ENCODE data around the gene ATE1.

The ATE1 gene

DNA sequence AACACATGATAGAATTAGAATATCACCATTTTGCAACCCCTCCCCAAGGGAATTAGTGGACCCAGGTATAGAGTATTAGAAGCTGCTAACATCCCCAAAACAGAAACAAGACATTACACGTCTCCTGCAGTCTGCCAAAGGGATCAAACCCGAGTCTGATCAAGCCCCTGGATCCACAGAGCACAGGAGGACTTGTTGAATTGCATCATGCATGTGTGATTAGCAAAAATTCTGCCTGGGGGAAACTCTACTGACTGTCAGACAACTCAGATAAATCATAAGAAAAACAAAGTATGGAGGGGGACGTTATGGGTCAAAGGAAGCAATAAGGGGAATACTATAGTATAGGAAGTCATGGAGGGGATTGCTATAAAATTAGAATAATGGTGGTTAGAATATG is 212.8 kb downstream of the ATE1 start:
- no peak for DNase-seq (ENCODE audit: low read depth)
- H3K4me3 ChIP-seq (ENCODE audit: control insufficient read depth, low read depth, low read length), result no peak overlapping the region
- TF ChIP-seq CTCF (IDR thresholded peaks at IDR 0.05; ENCODE audit: control insufficient read depth, insufficient read depth, low read depth, low read length, missing control alignments), result no peak

DNA sequence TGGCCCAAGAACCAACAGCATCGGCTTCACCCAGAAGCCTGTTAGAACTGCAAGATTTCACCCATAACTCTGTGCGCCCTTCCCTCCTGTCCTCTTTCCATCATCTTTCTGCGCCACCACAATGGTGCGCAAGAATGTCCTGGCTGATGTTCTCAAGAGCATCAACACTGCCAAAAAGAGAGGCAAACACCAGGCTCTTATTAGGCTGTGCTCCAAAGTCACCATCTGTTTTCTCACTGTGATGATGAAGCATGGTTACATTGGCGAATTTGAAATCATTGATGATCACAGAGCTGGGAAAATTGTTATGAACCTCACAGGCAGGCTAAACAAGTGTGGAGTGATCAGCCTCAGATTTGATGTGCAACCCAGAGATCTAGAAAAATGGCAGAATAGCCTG is 214.3 kb downstream of the ATE1 start:
- H3K4me3 ChIP-seq (ENCODE audit: control insufficient read depth, low read depth, low read length), result no peak overlapping the region
- TF ChIP-seq CTCF (IDR thresholded peaks at IDR 0.05; ENCODE audit: control insufficient read depth, insufficient read depth, low read depth, low read length, missing control alignments), result no peak
- DNase-seq (ENCODE audit: low read depth), result no peak

DNA sequence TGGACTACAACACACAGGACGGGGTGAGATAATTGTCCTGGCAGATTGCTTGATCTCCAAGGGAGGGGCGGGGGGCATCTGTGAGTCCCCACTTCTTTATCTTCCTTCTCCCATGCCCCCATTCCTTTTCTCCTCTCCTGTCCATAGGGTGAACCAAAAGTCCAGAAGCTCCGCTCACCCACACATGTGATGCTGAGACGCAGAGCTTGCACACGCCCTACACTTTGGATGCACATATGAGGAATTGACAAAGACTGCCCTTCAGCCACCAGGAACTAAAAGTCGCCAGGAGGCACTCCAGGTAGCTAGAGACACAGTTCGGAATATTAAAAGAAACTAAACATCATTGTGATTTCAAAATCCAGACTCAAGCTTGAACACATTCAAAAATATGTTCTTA is 216.9 kb downstream of the ATE1 start:
- no peak overlapping the region for H3K4me3 ChIP-seq (ENCODE audit: control insufficient read depth, low read depth, low read length)
- TF ChIP-seq CTCF (IDR thresholded peaks at IDR 0.05; ENCODE audit: control insufficient read depth, insufficient read depth, low read depth, low read length, missing control alignments), result no peak
- no peak for DNase-seq (ENCODE audit: low read depth)

- no peak overlapping the region for H3K4me3 ChIP-seq (ENCODE audit: control insufficient read depth, low read depth, low read length)
- no peak for DNase-seq (ENCODE audit: low read depth)
- TF ChIP-seq CTCF (IDR thresholded peaks at IDR 0.05; ENCODE audit: control insufficient read depth, insufficient read depth, low read depth, low read length, missing control alignments), result no peak
Observed at GRCh38 chr10:121710207-121710606, 217.6 kb downstream of the ATE1 start.

DNA sequence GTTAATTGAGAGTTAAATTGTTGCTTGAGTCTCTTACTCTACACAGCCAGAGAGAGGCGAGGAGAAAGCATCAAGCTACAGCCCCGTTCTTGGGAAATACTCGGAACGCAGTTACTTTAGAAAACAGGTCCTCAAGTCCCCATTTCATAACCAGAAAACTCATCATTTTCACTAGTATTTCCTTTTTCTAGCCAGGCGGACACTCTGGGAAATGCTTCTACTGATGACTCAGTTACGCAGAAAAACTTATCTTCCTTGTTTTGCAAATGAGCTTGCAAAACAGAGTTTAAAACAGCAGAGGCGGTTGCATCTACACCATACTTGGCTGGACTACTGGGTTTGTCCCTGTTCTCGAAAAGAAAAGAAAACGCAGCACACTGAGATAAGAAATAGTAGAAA is 218.2 kb downstream of the ATE1 start:
- no peak overlapping the region for H3K4me3 ChIP-seq (ENCODE audit: control insufficient read depth, low read depth, low read length)
- no peak for TF ChIP-seq CTCF (IDR thresholded peaks at IDR 0.05; ENCODE audit: control insufficient read depth, insufficient read depth, low read depth, low read length, missing control alignments)
- peak; percentile 73 for DNase-seq (ENCODE audit: low read depth)

DNA sequence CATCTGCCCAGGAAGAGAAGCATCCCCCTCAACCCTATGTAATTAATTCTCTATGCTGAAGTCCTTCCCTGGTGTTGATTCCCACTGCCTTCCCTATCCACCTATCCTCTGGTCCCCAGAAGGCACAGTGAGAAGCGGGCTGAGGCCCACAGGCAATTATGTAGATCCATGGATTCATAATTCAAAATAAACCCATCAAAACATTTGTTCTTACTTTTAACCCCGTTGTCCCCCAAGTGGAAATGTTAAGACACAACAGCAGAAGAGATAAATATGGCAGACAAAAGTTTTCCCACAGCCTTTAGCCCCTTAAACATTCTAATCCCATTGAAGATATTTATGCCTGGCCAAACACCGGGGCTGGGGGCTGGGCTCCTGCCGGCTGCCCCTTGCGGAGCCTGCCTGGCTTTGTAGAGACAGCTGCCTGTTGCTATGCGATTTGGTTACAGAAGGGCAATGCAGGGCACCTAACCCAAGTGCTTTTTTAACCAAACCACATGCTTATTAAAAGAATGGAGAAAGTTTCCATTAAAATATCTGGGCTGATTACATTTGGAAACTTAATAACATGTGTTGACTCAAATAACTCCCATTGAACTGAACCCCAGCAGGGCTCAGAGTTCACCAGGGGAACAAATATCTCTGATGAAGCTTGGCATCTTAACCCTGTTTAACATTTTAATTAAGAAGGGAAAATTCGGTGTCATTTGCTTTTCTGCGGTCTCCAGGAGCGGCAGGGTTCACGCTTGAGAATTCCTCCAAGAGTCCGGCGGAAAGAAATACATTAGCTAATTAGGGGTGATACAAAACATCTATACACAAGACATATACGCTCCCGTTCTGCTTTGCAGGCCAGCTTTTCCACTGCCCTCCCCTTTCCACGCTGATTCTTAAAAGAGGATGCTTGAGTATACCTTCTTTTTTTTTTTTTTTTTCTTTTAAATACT is 218.8 kb downstream of the ATE1 start:
- no peak for DNase-seq (ENCODE audit: low read depth)
- H3K4me3 ChIP-seq (ENCODE audit: control insufficient read depth, low read depth, low read length), result no peak overlapping the region
- TF ChIP-seq CTCF (IDR thresholded peaks at IDR 0.05; ENCODE audit: control insufficient read depth, insufficient read depth, low read depth, low read length, missing control alignments), result no peak

Data from AG09309 (cell line).